Caco-2 (cell line): ENCODE measurements around the gene RCSD1. TPM values are rescaled to one million over a fixed set of nuclear protein-coding genes. Genes with fewer than 3 reads are reported as not detected.

ENCODE experiments used
- BruUV-seq: library from RNA; stranded (reverse); fragments of 400-500 nt; replicated peaks from 2 replicates; lab custom pipeline; 2021; lab: Mats Ljungman, UMichigan
- CTCF ChIA-PET: fragments of 300-600 bp; sonication (Branson Sonifier 250); formaldehyde crosslinking; loops from one replicate; lab custom pipeline; 2022; ENCODE audit warnings: antibody characterized with exemption; lab: Charles Lee
- POLR2A ChIA-PET: fragments of 300-600 bp; sonication (Branson Sonifier 250); formaldehyde crosslinking; loops from one replicate; lab custom pipeline; 2022; ENCODE audit warnings: antibody characterized with exemption; lab: Charles Lee
- DNase-seq, 2 experiments: peaks; one replicate each; pipeline versions ENCODE4 v3.0.0 to v3.0.0-alpha.2; 2020 to 2022
- H3K27me3 ChIP-seq: replicated peaks from 2 replicates; pipeline ENCODE4 v1.6.0; 2011; ENCODE audit warnings: low read length; ENCODE audit not compliant: control insufficient read depth, insufficient read depth
- H3K36me3 ChIP-seq: 2 replicates; pipeline ENCODE4 v1.5.1; 2011; ENCODE audit warnings: low read length; ENCODE audit not compliant: control insufficient read depth, insufficient read depth
- H3K4me1 ChIP-seq: fragments of 250-450 bp; sonication (Bioruptor Pico); 2 replicates; pipeline ENCODE4 v1.5.1; 2020; ENCODE audit warnings: mild to moderate bottlenecking
- H3K4me3 ChIP-seq: 2 replicates; pipeline ENCODE4 v1.5.1; 2011; ENCODE audit warnings: low read depth, mild to moderate bottlenecking, control low read depth, low read length
- H3K9me3 ChIP-seq: fragments of 250-450 bp; sonication (Bioruptor Pico); 2 replicates; pipeline ENCODE4 v1.5.1; 2020; ENCODE audit warnings: mild to moderate bottlenecking, moderate library complexity
- H3K27ac Mint-ChIP-seq: one replicate; pipeline ENCODE4 v1.8.0; 2022; ENCODE audit warnings: mixed read lengths; ENCODE audit not compliant: unreplicated experiment
- H3K27me3 Mint-ChIP-seq: one replicate; pipeline ENCODE4 v1.8.0; 2022; ENCODE audit warnings: mixed read lengths; ENCODE audit not compliant: insufficient read depth, unreplicated experiment
- H3K36me3 Mint-ChIP-seq: one replicate; pipeline ENCODE4 v1.8.0; 2022; ENCODE audit warnings: mild to moderate bottlenecking, mixed read lengths; ENCODE audit not compliant: insufficient read depth, unreplicated experiment
- H3K4me1 Mint-ChIP-seq: one replicate; pipeline ENCODE4 v1.8.0; 2022; ENCODE audit warnings: low read depth, mixed read lengths; ENCODE audit not compliant: unreplicated experiment
- H3K4me3 Mint-ChIP-seq: one replicate; pipeline ENCODE4 v1.8.0; 2022; ENCODE audit warnings: mild to moderate bottlenecking, moderate library complexity, mixed read lengths; ENCODE audit not compliant: unreplicated experiment
- H3K9me3 Mint-ChIP-seq: one replicate; pipeline ENCODE4 v1.8.0; 2022; ENCODE audit warnings: mixed read lengths; ENCODE audit not compliant: unreplicated experiment
- CTCF ChIP-seq, 2 experiments: fragments of 200-600 bp in 1 of 2; IDR thresholded peaks; 1 replicate in 1 of 2; 2 replicates in 1 of 2; pipeline versions ENCODE4 v1.5.1 to v1.8.0; 2011 to 2022; ENCODE audit warnings: antibody characterized with exemption in 1 of 2, control low read depth in 1 of 2, inconsistent platforms in 1 of 2, low read depth in 1 of 2, low read length in 1 of 2, mild to moderate bottlenecking in 1 of 2, moderate library complexity in 1 of 2; ENCODE audit not compliant: insufficient read depth in 1 of 2, severe bottlenecking in 1 of 2, unreplicated experiment in 1 of 2
- intact Hi-C: fragments of 100-400 bp; cut with micrococcal nuclease; formaldehyde crosslinking; loops from one replicate; pipeline ENCODE4 v1.10.0; 2022; ENCODE audit not compliant: unreplicated experiment
- total RNA-seq: library from RNA; stranded (reverse); gene quantifications from 2 replicates; pipeline ENCODE4 v1.2.3, GENCODE V29; 2022

RCSD1 gene
- total RNA-seq, 1 experiment from 2014 or later, result not detected

GRCh38 chr1:167621780-167622313 lies 8.2 kb upstream of the RCSD1 start:
- Mint-ChIP-seq H3K27ac (no peak overlapping the region), H3K4me3 (no peak overlapping the region), H3K36me3 (no peaks in the 10 kb centered on the region), H3K9me3 (no peaks in the 10 kb centered on the region), H3K4me1 (no peaks in the 10 kb centered on the region), H3K27me3 (peaks cover 20% of the 10 kb centered on the region)
- no peak overlapping the region for H3K4me3 ChIP-seq
- ChIA-PET POLR2A (no interaction called here), CTCF (no interaction called here)
- H3K27me3 ChIP-seq, result no peaks in the 10 kb centered on the region
- no TSS peak for BruUV-seq
- intact Hi-C loops, result no loop called here
- no peaks in the 10 kb centered on the region; the same call in 1 of the 2 replicates for H3K9me3 ChIP-seq
- TF ChIP-seq CTCF (IDR thresholded peaks at IDR 0.05; ENCODE audit: insufficient read depth in 1 of 2, low read depth in 1 of 2, low read length in 1 of 2, severe bottlenecking in 1 of 2, unreplicated experiment in 1 of 2), result no peak
- no peaks in the 10 kb centered on the region for H3K4me1 ChIP-seq
- H3K36me3 ChIP-seq, result no peaks in the 10 kb centered on the region
- no peak for DNase-seq

- Mint-ChIP-seq H3K9me3 (no peaks in the 10 kb centered on the region), H3K27ac (no peak overlapping the region), H3K36me3 (no peaks in the 10 kb centered on the region), H3K4me1 (no peaks in the 10 kb centered on the region), H3K4me3 (no peak overlapping the region), H3K27me3 (peaks cover 20% of the 10 kb centered on the region)
- CTCF ChIA-PET, result no interaction called here
- Histone ChIP-seq H3K4me3 (no peak overlapping the region), H3K27me3 (no peaks in the 10 kb centered on the region), H3K9me3 (no peaks in the 10 kb centered on the region; the same call in 1 of the 2 replicates), H3K36me3 (no peaks in the 10 kb centered on the region), H3K4me1 (peaks cover 3% of the 10 kb centered on the region; the same call in 1 of the 2 replicates)
- no TSS peak for BruUV-seq
- no peak for DNase-seq
- no peak for TF ChIP-seq CTCF (IDR thresholded peaks at IDR 0.05; ENCODE audit: insufficient read depth in 1 of 2, low read depth in 1 of 2, low read length in 1 of 2, severe bottlenecking in 1 of 2, unreplicated experiment in 1 of 2)
- POLR2A ChIA-PET, result no interaction called here
- intact Hi-C loops, result no loop called here
These were observed 6.1 kb upstream of the RCSD1 start for GRCh38 chr1:167623951-167624350.

- no peaks in the 10 kb centered on the region for H3K9me3 Mint-ChIP-seq
- H3K4me3 ChIP-seq, result no peak overlapping the region
- peaks cover 3% of the 10 kb centered on the region; the same call in 1 of the 2 replicates for H3K4me1 ChIP-seq
- H3K4me3 Mint-ChIP-seq, result no peak overlapping the region
- no peaks in the 10 kb centered on the region for H3K36me3 ChIP-seq
- H3K27me3 Mint-ChIP-seq, result peaks cover 18% of the 10 kb centered on the region
- no TSS peak for BruUV-seq
- no peak for DNase-seq
- H3K4me1 Mint-ChIP-seq, result no peaks in the 10 kb centered on the region
- TF ChIP-seq CTCF (IDR thresholded peaks at IDR 0.05; ENCODE audit: insufficient read depth in 1 of 2, low read depth in 1 of 2, low read length in 1 of 2, severe bottlenecking in 1 of 2, unreplicated experiment in 1 of 2), result no peak
- POLR2A ChIA-PET, result no interaction called here
- intact Hi-C loops, result no loop called here
- no peaks in the 10 kb centered on the region for H3K36me3 Mint-ChIP-seq
- no peak overlapping the region for H3K27ac Mint-ChIP-seq
- CTCF ChIA-PET, result no interaction called here
- no peaks in the 10 kb centered on the region; the same call in 1 of the 2 replicates for H3K27me3 ChIP-seq
- H3K9me3 ChIP-seq, result no peaks in the 10 kb centered on the region; the same call in 1 of the 2 replicates
These were observed 4.8 kb upstream of the RCSD1 start for GRCh38 chr1:167625040-167625823.
